HG02943 (cell line): ENCODE data around the gene MGA.

Source experiments
- ATAC-seq: cut with Tn5 transposase; IDR thresholded peaks from one replicate; pipeline ENCODE4 v1.9.1; 2021; ENCODE audit warnings: mild to moderate bottlenecking, low read depth, moderate library complexity; ENCODE audit not compliant: unreplicated experiment

Gene MGA

GRCh38 chr15:41660235-41661077 lies at the start of gene MGA:
MGA (plus strand) TSS chr15:41660405.
- ATAC-seq = peak; percentile 55

- ATAC-seq = no peak
Observed at GRCh38 chr15:41620536-41621199, 39.5 kb upstream of the MGA start.

GRCh38 chr15:41621200-41622193 lies 38.7 kb upstream of the MGA start:
- ATAC-seq = peak; percentile 74

- ATAC-seq = no peak
Observed at GRCh38 chr15:41622901-41623300, 37.3 kb upstream of the MGA start.

- ATAC-seq = no peak
Observed at GRCh38 chr15:41627203-41627602, 33.0 kb upstream of the MGA start.

GRCh38 chr15:41629463-41629862 lies 30.7 kb upstream of the MGA start:
- no peak for ATAC-seq

GRCh38 chr15:41629883-41630282 lies 30.3 kb upstream of the MGA start:
- ATAC-seq = no peak

GRCh38 chr15:41630616-41631217 lies 29.5 kb upstream of the MGA start:
- ATAC-seq = no peak

GRCh38 chr15:41631880-41632470 lies 28.2 kb upstream of the MGA start:
- no peak for ATAC-seq

GRCh38 chr15:41633609-41634008 lies 26.6 kb upstream of the MGA start:
- ATAC-seq = no peak

- ATAC-seq = no peak
Observed at GRCh38 chr15:41634072-41634626, 26.1 kb upstream of the MGA start.

GRCh38 chr15:41637086-41637485 lies 23.1 kb upstream of the MGA start:
- ATAC-seq = no peak

- ATAC-seq = no peak
Observed at GRCh38 chr15:41640985-41641384, 19.2 kb upstream of the MGA start.

GRCh38 chr15:41647262-41647661 lies 12.9 kb upstream of the MGA start:
- no peak for ATAC-seq

GRCh38 chr15:41648097-41648496 lies 12.1 kb upstream of the MGA start:
- no peak for ATAC-seq

- no peak for ATAC-seq
Observed at GRCh38 chr15:41648770-41649169, 11.4 kb upstream of the MGA start.

- no peak for ATAC-seq
Observed at GRCh38 chr15:41650806-41651205, 9.4 kb upstream of the MGA start.

- ATAC-seq = no peak
Observed at GRCh38 chr15:41651373-41651772, 8.8 kb upstream of the MGA start.

GRCh38 chr15:41653760-41654159 lies 6.4 kb upstream of the MGA start:
- no peak for ATAC-seq

GRCh38 chr15:41655716-41656115 lies 4.5 kb upstream of the MGA start:
- no peak for ATAC-seq
